Measurements from ENCODE around the gene KREMEN1.

- TF ChIP-seq POLR2A (IDR thresholded peaks at IDR 0.05; ENCODE audit: extremely low read depth, insufficient read length) (no peak), CTCF (IDR thresholded peaks at IDR 0.05; ENCODE audit: low read depth, low read length) (no peak), MYC (IDR thresholded peaks at IDR 0.05; ENCODE audit: low read depth, low read length) (no peak)
Measured at GRCh38 chr22:29093501-29094300, 20.9 kb downstream of the KREMEN1 start.

Measured in NB4 (cell line).